Panc1 (cell line): ENCODE measurements around the gene DEFB115. TPM values are rescaled to one million over a fixed set of nuclear protein-coding genes. Genes with fewer than 3 reads are reported as not detected.

Source experiments
- ATAC-seq: fragments of 200-7000 bp; cut with Tn5 transposase; 2 replicates; pipeline ENCODE4 v1.9.1; 2020; ENCODE audit warnings: mild to moderate bottlenecking, moderate library complexity
- BruUV-seq: library from RNA; stranded (reverse); fragments of 400-500 nt; replicated peaks from 2 replicates; lab custom pipeline; 2021; lab: Mats Ljungman, UMichigan
- CTCF ChIA-PET: fragments of 300-600 bp; sonication (Branson Sonifier 250); formaldehyde crosslinking; loops from one replicate; lab custom pipeline; 2022; ENCODE audit warnings: antibody characterized with exemption; lab: Charles Lee
- POLR2A ChIA-PET: fragments of 300-600 bp; sonication (Branson Sonifier 250); formaldehyde crosslinking; loops from one replicate; lab custom pipeline; 2022; ENCODE audit warnings: antibody characterized with exemption; lab: Charles Lee
- DNase-seq: peaks from one replicate; pipeline ENCODE4 v3.0.0-alpha.2; 2010; ENCODE audit warnings: low read depth, low spot score
- H3K27ac ChIP-seq: 2 replicates; pipeline ENCODE4 v1.5.1; 2011; ENCODE audit warnings: mild to moderate bottlenecking, low read length, inconsistent platforms
- H3K27me3 ChIP-seq: fragments of 200-500 bp; sonication (Bioruptor generic); 2 replicates; pipeline ENCODE4 v1.6.0; 2014; ENCODE audit warnings: low read length, inconsistent platforms; ENCODE audit not compliant: control insufficient read depth, insufficient read depth
- H3K36me3 ChIP-seq: fragments of 200-500 bp; sonication (Bioruptor generic); 2 replicates; pipeline ENCODE4 v1.5.1; 2014; ENCODE audit warnings: inconsistent platforms, mild to moderate bottlenecking, low read length, moderate library complexity; ENCODE audit not compliant: control insufficient read depth, insufficient read depth
- H3K4me1 ChIP-seq: 2 replicates; pipeline ENCODE4 v1.5.1; 2011; ENCODE audit warnings: inconsistent platforms, mild to moderate bottlenecking, low read length, moderate library complexity; ENCODE audit not compliant: control insufficient read depth, insufficient read depth
- H3K4me3 ChIP-seq, 2 experiments: 2 replicates each; pipeline ENCODE4 v1.5.1; 2011 to 2012; ENCODE audit warnings: low read depth in 2 of 2, low read length in 2 of 2, mild to moderate bottlenecking in 2 of 2, inconsistent platforms in 1 of 2, moderate library complexity in 1 of 2
- H3K9me3 ChIP-seq: fragments of 200-500 bp; sonication (Bioruptor generic); 2 replicates; pipeline ENCODE4 v1.5.1; 2014; ENCODE audit warnings: low read depth, mild to moderate bottlenecking, inconsistent platforms, low read length, moderate library complexity; ENCODE audit not compliant: control insufficient read depth, insufficient read depth
- POLR2AphosphoS5 ChIP-seq: IDR thresholded peaks from 2 replicates; pipeline ENCODE4 v1.6.1; 2012; ENCODE audit warnings: mild to moderate bottlenecking, low read depth, low read length, moderate library complexity
- SIN3A ChIP-seq: IDR thresholded peaks from 2 replicates; pipeline ENCODE4 v1.6.1; 2012; ENCODE audit warnings: low read depth, mild to moderate bottlenecking, low read length, moderate library complexity, borderline replicate concordance; ENCODE audit not compliant: insufficient read depth
- TCF7L2 ChIP-seq: IDR thresholded peaks from 2 replicates; pipeline ENCODE4 v1.6.1; 2011; ENCODE audit warnings: mild to moderate bottlenecking, low read depth, low read length, inconsistent platforms
- in situ Hi-C: cut with HindIII; loops from 2 replicates; pipeline ENCODE4 v1.10.0; 2016; ENCODE audit warnings: low sequenced_read_pairs, low pct_unique_long_range_greater_than_20kb
- intact Hi-C: fragments of 100-400 bp; cut with micrococcal nuclease; formaldehyde crosslinking; loops from one replicate; pipeline ENCODE4 v1.10.0; 2022; ENCODE audit not compliant: unreplicated experiment
- total RNA-seq: library from RNA; stranded (reverse); gene quantifications from one replicate; pipeline ENCODE4 v1.2.1, GENCODE V29; 2021; ENCODE audit not compliant: unreplicated experiment
- TF ChIP-seq, protein P1 (sequence below): fragments of 450-650 bp; IDR thresholded peaks from 2 replicates; pipeline ENCODE4 v1.5.1; 2017; ENCODE audit warnings: mild to moderate bottlenecking
- TF ChIP-seq, protein P2 (sequence below), 2 experiments: IDR thresholded peaks; 2 replicates each; pipeline ENCODE4 v1.6.1; 2011 to 2012; ENCODE audit warnings: low read depth in 2 of 2, control low read depth in 1 of 2, low read length in 1 of 2, mild to moderate bottlenecking in 1 of 2, moderate library complexity in 1 of 2; ENCODE audit not compliant: insufficient read depth in 1 of 2

The DEFB115 gene
- total RNA-seq, 1 experiment from 2014 or later: not detected

DNA sequence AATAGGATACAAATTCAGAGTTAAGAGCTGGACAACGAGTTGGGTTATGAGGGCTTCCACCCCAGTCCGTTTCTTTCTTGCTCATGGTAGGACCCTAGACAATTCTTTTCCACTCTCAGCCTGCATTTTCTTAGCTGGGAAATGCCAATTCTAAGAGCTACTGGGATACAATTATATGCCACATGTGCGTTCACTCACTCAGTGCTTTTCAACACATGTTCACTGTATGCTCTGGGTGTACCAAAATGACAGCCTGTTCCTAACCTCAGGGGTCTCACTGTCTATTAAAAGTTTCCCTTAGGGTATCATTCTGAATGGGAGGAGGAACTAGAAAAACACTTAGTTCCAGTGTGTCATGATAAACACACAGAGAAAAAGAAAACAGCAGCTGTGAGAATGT, 505 bp upstream of the DEFB115 start:
- Histone ChIP-seq H3K9me3 (no peaks in the 10 kb centered on the region), H3K27me3 (no peaks in the 10 kb centered on the region), H3K27ac (no peak overlapping the region), H3K4me3 (no peak overlapping the region), H3K4me1 (no peaks in the 10 kb centered on the region), H3K36me3 (no peaks in the 10 kb centered on the region)
- intact Hi-C loops (no loop called here), in situ Hi-C loops (no loop called here)
- ATAC-seq: no peak
- ChIA-PET POLR2A (no interaction called here), CTCF (no interaction called here)
- no peak for DNase-seq
- TF ChIP-seq, protein P1, sequence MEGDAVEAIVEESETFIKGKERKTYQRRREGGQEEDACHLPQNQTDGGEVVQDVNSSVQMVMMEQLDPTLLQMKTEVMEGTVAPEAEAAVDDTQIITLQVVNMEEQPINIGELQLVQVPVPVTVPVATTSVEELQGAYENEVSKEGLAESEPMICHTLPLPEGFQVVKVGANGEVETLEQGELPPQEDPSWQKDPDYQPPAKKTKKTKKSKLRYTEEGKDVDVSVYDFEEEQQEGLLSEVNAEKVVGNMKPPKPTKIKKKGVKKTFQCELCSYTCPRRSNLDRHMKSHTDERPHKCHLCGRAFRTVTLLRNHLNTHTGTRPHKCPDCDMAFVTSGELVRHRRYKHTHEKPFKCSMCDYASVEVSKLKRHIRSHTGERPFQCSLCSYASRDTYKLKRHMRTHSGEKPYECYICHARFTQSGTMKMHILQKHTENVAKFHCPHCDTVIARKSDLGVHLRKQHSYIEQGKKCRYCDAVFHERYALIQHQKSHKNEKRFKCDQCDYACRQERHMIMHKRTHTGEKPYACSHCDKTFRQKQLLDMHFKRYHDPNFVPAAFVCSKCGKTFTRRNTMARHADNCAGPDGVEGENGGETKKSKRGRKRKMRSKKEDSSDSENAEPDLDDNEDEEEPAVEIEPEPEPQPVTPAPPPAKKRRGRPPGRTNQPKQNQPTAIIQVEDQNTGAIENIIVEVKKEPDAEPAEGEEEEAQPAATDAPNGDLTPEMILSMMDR: no peak
- TF ChIP-seq, protein P2, sequence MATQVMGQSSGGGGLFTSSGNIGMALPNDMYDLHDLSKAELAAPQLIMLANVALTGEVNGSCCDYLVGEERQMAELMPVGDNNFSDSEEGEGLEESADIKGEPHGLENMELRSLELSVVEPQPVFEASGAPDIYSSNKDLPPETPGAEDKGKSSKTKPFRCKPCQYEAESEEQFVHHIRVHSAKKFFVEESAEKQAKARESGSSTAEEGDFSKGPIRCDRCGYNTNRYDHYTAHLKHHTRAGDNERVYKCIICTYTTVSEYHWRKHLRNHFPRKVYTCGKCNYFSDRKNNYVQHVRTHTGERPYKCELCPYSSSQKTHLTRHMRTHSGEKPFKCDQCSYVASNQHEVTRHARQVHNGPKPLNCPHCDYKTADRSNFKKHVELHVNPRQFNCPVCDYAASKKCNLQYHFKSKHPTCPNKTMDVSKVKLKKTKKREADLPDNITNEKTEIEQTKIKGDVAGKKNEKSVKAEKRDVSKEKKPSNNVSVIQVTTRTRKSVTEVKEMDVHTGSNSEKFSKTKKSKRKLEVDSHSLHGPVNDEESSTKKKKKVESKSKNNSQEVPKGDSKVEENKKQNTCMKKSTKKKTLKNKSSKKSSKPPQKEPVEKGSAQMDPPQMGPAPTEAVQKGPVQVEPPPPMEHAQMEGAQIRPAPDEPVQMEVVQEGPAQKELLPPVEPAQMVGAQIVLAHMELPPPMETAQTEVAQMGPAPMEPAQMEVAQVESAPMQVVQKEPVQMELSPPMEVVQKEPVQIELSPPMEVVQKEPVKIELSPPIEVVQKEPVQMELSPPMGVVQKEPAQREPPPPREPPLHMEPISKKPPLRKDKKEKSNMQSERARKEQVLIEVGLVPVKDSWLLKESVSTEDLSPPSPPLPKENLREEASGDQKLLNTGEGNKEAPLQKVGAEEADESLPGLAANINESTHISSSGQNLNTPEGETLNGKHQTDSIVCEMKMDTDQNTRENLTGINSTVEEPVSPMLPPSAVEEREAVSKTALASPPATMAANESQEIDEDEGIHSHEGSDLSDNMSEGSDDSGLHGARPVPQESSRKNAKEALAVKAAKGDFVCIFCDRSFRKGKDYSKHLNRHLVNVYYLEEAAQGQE (IDR thresholded peaks at IDR 0.05; ENCODE audit: insufficient read depth in 1 of 2, low read depth in 2 of 2, low read length in 1 of 2): no peak
- TF ChIP-seq SIN3A: no peak
- TF ChIP-seq TCF7L2: no peak
- no peak for TF ChIP-seq POLR2AphosphoS5
- BruUV-seq: no TSS peak

DNA sequence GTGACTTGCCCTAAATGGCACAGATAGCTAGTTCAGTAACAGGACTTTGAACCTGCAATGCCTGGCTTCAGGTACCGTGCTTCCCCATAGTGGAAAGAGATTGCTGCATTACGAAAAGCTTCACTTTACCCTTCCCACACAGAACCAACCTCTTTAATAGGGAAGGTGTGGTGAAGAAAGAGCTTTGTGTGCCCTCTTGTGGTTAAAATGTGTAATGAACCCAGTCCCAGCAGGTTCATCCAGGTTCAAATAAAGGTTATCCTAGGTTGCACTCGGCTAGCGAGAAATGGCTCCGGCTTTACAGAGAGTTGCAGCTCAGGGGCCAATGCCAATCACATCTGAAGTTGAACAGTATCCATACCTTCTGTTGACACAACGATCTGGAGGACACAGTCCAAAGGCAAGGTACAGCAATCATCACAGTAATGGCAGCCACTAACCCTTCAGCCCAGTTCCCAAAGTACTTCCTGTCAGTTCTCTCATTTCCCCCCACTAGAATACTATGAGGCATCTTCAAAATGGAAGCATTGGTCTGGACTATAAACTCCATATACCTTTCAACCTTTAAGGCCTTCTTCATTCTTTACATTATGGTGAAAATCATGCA, 3.0 kb downstream of the DEFB115 start:
- Histone ChIP-seq H3K9me3 (no peaks in the 10 kb centered on the region), H3K36me3 (no peaks in the 10 kb centered on the region), H3K4me1 (no peaks in the 10 kb centered on the region), H3K27ac (no peak overlapping the region), H3K27me3 (no peaks in the 10 kb centered on the region), H3K4me3 (no peak overlapping the region)
- intact Hi-C loops (no loop called here), in situ Hi-C loops (no loop called here)
- ATAC-seq (peak; percentile 94), DNase-seq (peak; percentile 46)
- CTCF ChIA-PET: interaction anchor here (0.6 to 1.5 kb wide), 5 partner anchors 38 to 1727 kb away, joined by 4 to 12 read pairs (median 4); no protein-coding TSS in a partner anchor
- no TSS peak for BruUV-seq
- TF ChIP-seq, protein P2 (IDR thresholded peaks at IDR 0.05; ENCODE audit: insufficient read depth in 1 of 2, low read depth in 2 of 2, low read length in 1 of 2): no peak
- TF ChIP-seq, protein P1: peak; percentile 93
- TF ChIP-seq TCF7L2: no peak
- no peak for TF ChIP-seq POLR2AphosphoS5
- POLR2A ChIA-PET: no interaction called here
